Measurements from ENCODE around the gene APOL5.

- no peak for TF ChIP-seq CHD1 (IDR thresholded peaks at IDR 0.05; ENCODE audit: low read depth, low read length)
- no peak for TF ChIP-seq SRF (IDR thresholded peaks at IDR 0.05; ENCODE audit: low read depth in 2 of 2, low read length in 2 of 2)
- TF ChIP-seq CTCF (IDR thresholded peaks at IDR 0.05 in 2 of 3, conservative IDR thresholded peaks at IDR 0.05 in 1 of 3; ENCODE audit: control insufficient read depth in 2 of 3, extremely low read depth in 1 of 3, insufficient read depth in 1 of 3, low read depth in 3 of 3, low read length in 3 of 3) = no peak
These were observed 28.6 kb upstream of the APOL5 start for GRCh38 chr22:35688913-35689675.

Data from GM12878 (cell line).